Ovary (tissue), 9 donors: ENCODE measurements around the gene RASGEF1B. TPM values are rescaled to one million over a fixed set of nuclear protein-coding genes. Genes with fewer than 3 reads are reported as not detected.

Source experiments
- DNase-seq, 5 donors: peaks; one replicate each; pipeline ENCODE4 v3.0.0-alpha.2; 2019 to 2020
- H3K27ac ChIP-seq, 2 donors: fragments of 200-600 bp; one replicate each; pipeline versions ENCODE4 v1.5.1 to v1.8.0; 2019 to 2022
- H3K27me3 ChIP-seq: fragments of 200-600 bp; one replicate; pipeline ENCODE4 v1.8.0; 2022
- H3K36me3 ChIP-seq: fragments of 200-600 bp; sonication (generic); one replicate; pipeline ENCODE4 v1.5.1; 2019
- H3K4me1 ChIP-seq: one replicate; pipeline ENCODE4 v1.8.1; 2013; ENCODE audit warnings: mild to moderate bottlenecking, moderate library complexity; ENCODE audit not compliant: insufficient read depth
- H3K4me3 ChIP-seq: fragments of 200-600 bp; sonication (generic); one replicate; pipeline ENCODE4 v1.5.1; 2017
- H3K9me3 ChIP-seq, 2 donors: fragments of 200-600 bp in 1 of 2; sonication (generic) in 1 of 2; one replicate each; pipeline versions ENCODE4 v1.5.1 to v1.8.1; 2013 to 2019; ENCODE audit warnings: mild to moderate bottlenecking in 1 of 2, moderate library complexity in 1 of 2
- EP300 ChIP-seq: sonication (generic); formaldehyde crosslinking; IDR thresholded peaks from one replicate; pipeline ENCODE4 v1.6.1; 2017; ENCODE audit warnings: antibody characterized with exemption
- POLR2A ChIP-seq: fragments of 450-650 bp; IDR thresholded peaks from one replicate; pipeline ENCODE4 v1.6.1; 2017; ENCODE audit warnings: antibody characterized with exemption, mild to moderate bottlenecking, moderate library complexity
- WGBS, 3 donors: extraction: QIAGEN DNeasy Blood & Tissue Kit in 1 of 3; methylation state at CpG; one replicate each; pipeline versions ENCODE4 v1.1.5 to v1.1.7; 2013 to 2017; 5-methylcytosine and 5-hydroxymethylcytosine counted together
- intact Hi-C, 4 donors: fragments of 100-400 bp; cut with DNase I; formaldehyde crosslinking; loops; one replicate each; pipeline versions ENCODE4 v1.11.0 to v1.15.1; 2022 to 2023
- polyA plus RNA-seq, 2 donors: library from polyadenylated mRNA; stranded (reverse); fragments of 200-250 nt in 1 of 2; fragments of 350-450 nt in 1 of 2; fragmentation: Illumina TruSeq in 1 of 2; extraction: RNeasy Lipid Tissue Mini Kit (QIAGEN cat#74804) in 1 of 2; gene quantifications; one replicate each; pipeline ENCODE4 v1.2.3, GENCODE V29; 2013 to 2014
- total RNA-seq, 7 donors: library from RNA; depleted of rRNA in 2 of 7; stranded (reverse); fragments of >200 nt in 2 of 7; fragmentation: NEBNext Ultra II Directional in 3 of 7; extraction: Animal tissue kit (Norgen Biotek cat#: 25700) in 3 of 7; gene quantifications; one replicate each; pipeline versions ENCODE4 v1.1.0 to v1.2.4, GENCODE V29; 2016 to 2023
- TF ChIP-seq, protein P1 (sequence below), 3 donors: fragments of 450-650 bp in 2 of 3; fragments of 200-600 bp in 1 of 3; IDR thresholded peaks; one replicate each; pipeline versions ENCODE4 v1.5.1 to v1.8.0; 2016 to 2022; ENCODE audit warnings: antibody characterized with exemption in 3 of 3, mild to moderate bottlenecking in 1 of 3
- donor health status: DM: no; HTN: no; CAD: no; lungs with moderate emphysema.
- donor health status: DM: no; HTN: no; CAD: no.
- donor health status: Bipolar disorder and iron deficiency.
- donor health status: DM: yes; HTN: yes; CAD: no.
- donor health status: DM: no; HTN: no; CAD: no.
- donor health status: DM: yes; HTN: yes; CAD: no.

RASGEF1B gene
- total and polyA plus RNA-seq, 9 donors = 1.1 to 14.4 (median 4.3) TPM

GRCh38 chr4:81498046-81498445 is 26.3 kb upstream of the RASGEF1B start:
- Histone ChIP-seq H3K36me3 (no peaks in the 10 kb centered on the region), H3K4me1 (no peaks in the 10 kb centered on the region), H3K9me3 (no peaks in the 10 kb centered on the region), H3K27me3 (no peaks in the 10 kb centered on the region), H3K27ac (no peak overlapping the region), H3K4me3 (no peak overlapping the region)
- no peak for TF ChIP-seq EP300
- WGBS, 3 donors = 99 to 100% (median 100%) methylated on average over 2 of the region's 2 CpGs
- intact Hi-C loops = no loop called here
- no peak for DNase-seq

- no peaks in the 10 kb centered on the region for H3K36me3 ChIP-seq
- no peaks in the 10 kb centered on the region for H3K4me1 ChIP-seq
- no peak for TF ChIP-seq POLR2A
- TF ChIP-seq, protein P1, sequence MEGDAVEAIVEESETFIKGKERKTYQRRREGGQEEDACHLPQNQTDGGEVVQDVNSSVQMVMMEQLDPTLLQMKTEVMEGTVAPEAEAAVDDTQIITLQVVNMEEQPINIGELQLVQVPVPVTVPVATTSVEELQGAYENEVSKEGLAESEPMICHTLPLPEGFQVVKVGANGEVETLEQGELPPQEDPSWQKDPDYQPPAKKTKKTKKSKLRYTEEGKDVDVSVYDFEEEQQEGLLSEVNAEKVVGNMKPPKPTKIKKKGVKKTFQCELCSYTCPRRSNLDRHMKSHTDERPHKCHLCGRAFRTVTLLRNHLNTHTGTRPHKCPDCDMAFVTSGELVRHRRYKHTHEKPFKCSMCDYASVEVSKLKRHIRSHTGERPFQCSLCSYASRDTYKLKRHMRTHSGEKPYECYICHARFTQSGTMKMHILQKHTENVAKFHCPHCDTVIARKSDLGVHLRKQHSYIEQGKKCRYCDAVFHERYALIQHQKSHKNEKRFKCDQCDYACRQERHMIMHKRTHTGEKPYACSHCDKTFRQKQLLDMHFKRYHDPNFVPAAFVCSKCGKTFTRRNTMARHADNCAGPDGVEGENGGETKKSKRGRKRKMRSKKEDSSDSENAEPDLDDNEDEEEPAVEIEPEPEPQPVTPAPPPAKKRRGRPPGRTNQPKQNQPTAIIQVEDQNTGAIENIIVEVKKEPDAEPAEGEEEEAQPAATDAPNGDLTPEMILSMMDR (IDR thresholded peaks at IDR 0.05) = no peak
- no peak for TF ChIP-seq EP300
- no peak for DNase-seq
- no peaks in the 10 kb centered on the region for H3K9me3 ChIP-seq
- no peaks in the 10 kb centered on the region for H3K27me3 ChIP-seq
- H3K4me3 ChIP-seq = no peak overlapping the region
- H3K27ac ChIP-seq = no peak overlapping the region
- intact Hi-C loops = no loop called here
Observed at GRCh38 chr4:81495345-81495744, 23.6 kb upstream of the RASGEF1B start.

- Histone ChIP-seq H3K4me3 (no peak overlapping the region), H3K9me3 (no peaks in the 10 kb centered on the region), H3K4me1 (no peaks in the 10 kb centered on the region), H3K27me3 (no peaks in the 10 kb centered on the region), H3K27ac (no peak overlapping the region), H3K36me3 (no peaks in the 10 kb centered on the region)
- intact Hi-C loops = no loop called here
- 0 to 3% (median 1%) methylated on average over 1 of the region's 1 CpG for WGBS, 3 donors
- TF ChIP-seq EP300 = no peak
- no peak for TF ChIP-seq POLR2A
- TF ChIP-seq, protein P1 (IDR thresholded peaks at IDR 0.05) = no peak
- DNase-seq = no peak
Observed at GRCh38 chr4:81494031-81494431, 22.3 kb upstream of the RASGEF1B start.

DNA sequence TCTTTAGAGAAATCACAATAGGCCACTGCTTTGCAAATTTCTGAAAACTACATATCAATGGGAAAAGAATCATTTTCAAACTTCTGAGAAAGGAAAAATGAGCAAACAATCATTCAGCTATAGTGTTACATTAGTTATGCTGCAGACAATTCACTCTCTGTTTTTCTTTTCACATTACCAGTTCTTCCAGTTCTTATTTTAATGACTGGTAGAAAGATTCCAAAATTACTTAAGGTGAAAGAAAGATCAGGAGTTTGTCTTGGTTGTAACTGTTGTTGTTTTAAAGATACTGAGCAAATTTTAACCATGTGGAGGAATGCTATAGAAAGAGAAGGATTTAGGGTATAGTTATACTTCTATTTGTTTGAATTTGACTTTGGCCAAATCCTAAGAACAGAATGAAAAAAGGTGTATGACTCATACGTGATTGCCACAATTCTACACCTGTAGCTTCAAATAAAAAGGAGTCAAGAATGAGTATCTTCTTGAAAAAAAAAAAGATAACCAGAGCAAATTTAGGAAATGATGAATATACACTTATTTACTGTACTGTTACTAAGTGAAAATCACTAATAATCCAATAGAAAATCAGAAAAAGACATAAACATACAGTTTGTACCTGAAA is 21.0 kb upstream of the RASGEF1B start:
- no peaks in the 10 kb centered on the region for H3K36me3 ChIP-seq
- H3K4me3 ChIP-seq = no peak overlapping the region
- H3K4me1 ChIP-seq = no peaks in the 10 kb centered on the region
- H3K27ac ChIP-seq = no peak overlapping the region
- 88 to 93% (median 93%) methylated on average over 1 of the region's 1 CpG for WGBS, 3 donors
- no peak for TF ChIP-seq POLR2A
- TF ChIP-seq, protein P1 (IDR thresholded peaks at IDR 0.05) = no peak
- TF ChIP-seq EP300 = no peak
- no peaks in the 10 kb centered on the region for H3K27me3 ChIP-seq
- no peak for DNase-seq
- H3K9me3 ChIP-seq = no peaks in the 10 kb centered on the region
- intact Hi-C loops = no loop called here

DNA sequence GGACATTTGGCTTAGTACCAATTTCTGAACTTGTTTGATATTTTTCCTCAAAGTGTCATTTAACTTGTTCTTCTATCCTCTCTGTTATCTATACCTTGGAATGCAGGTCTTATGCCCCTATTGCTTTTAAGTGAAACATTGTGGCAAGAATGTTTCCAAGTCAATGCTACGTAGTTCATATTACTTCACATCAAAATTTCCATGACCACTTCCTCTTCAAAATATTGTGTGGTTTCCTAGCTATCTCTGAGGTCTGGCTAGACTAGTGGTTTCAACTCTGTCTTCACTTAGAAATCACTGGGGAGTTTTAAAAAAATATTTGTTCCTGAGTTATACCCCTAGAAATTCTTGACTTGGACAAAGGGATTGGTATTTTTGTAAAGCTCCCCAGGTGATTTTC is 20.2 kb upstream of the RASGEF1B start:
- Histone ChIP-seq H3K4me3 (no peak overlapping the region), H3K9me3 (no peaks in the 10 kb centered on the region), H3K36me3 (no peaks in the 10 kb centered on the region), H3K27me3 (no peaks in the 10 kb centered on the region), H3K27ac (no peak overlapping the region), H3K4me1 (no peaks in the 10 kb centered on the region)
- WGBS, 3 donors = 71 to 80% (median 77%) methylated on average over 1 of the region's 1 CpG
- no peak for DNase-seq
- intact Hi-C loops = no loop called here
- TF ChIP-seq, protein P1 (IDR thresholded peaks at IDR 0.05) = no peak
- TF ChIP-seq POLR2A (no peak), EP300 (no peak)
